Neural cell (in vitro differentiated cells): ENCODE data around the gene GMDS. TPM values are rescaled to one million over a fixed set of nuclear protein-coding genes. Genes with fewer than 3 reads are reported as not detected.

Experiments
- H2AFZ ChIP-seq: fragments of 200-600, 300-800 bp; sonication (generic), shearing (Covaris generic); 2 replicates; pipeline ENCODE4 v1.6.0; 2014; ENCODE audit warnings: low read depth, mild to moderate bottlenecking, antibody characterized with exemption, low read length, moderate library complexity
- H3F3A ChIP-seq: fragments of 200-600 bp; shearing (Covaris generic); 2 replicates; pipeline ENCODE4 v1.6.1; 2016; ENCODE audit warnings: mild to moderate bottlenecking, moderate library complexity, mixed read lengths, antibody characterized with exemption, low read length; ENCODE audit not compliant: insufficient read depth, poor library complexity, severe bottlenecking
- H3K27ac ChIP-seq: fragments of 200-600, 300-800 bp; sonication (generic), shearing (Covaris generic); 2 replicates; pipeline ENCODE4 v1.5.1; 2014; ENCODE audit warnings: mild to moderate bottlenecking, low read length, moderate library complexity
- H3K27me3 ChIP-seq: fragments of 300-800, 200-600 bp; sonication (generic), shearing (Covaris generic); 2 replicates; pipeline ENCODE4 v1.6.0; 2014; ENCODE audit warnings: mild to moderate bottlenecking, low read depth, low read length, moderate library complexity; ENCODE audit not compliant: insufficient read depth
- H3K36me3 ChIP-seq: fragments of 300-800, 200-600 bp; sonication (generic), shearing (Covaris generic); 2 replicates; pipeline ENCODE4 v1.5.1; 2014; ENCODE audit warnings: mild to moderate bottlenecking, antibody characterized with exemption, low read length, moderate library complexity; ENCODE audit not compliant: insufficient read depth
- H3K4me2 ChIP-seq: fragments of 300-800, 200-600 bp; sonication (generic), shearing (Covaris generic); 2 replicates; pipeline ENCODE4 v1.6.0; 2014; ENCODE audit warnings: mild to moderate bottlenecking, low read length
- H3K4me3 ChIP-seq: fragments of 300-800, 200-600 bp; sonication (generic), shearing (Covaris generic); 2 replicates; pipeline ENCODE4 v1.5.1; 2014; ENCODE audit warnings: mild to moderate bottlenecking, low read length, moderate library complexity
- H3K79me2 ChIP-seq: fragments of 200-600 bp; shearing (Covaris generic); replicated peaks from 2 replicates; pipeline ENCODE4 v1.6.0; 2014; ENCODE audit warnings: mild to moderate bottlenecking, low read length, moderate library complexity; ENCODE audit not compliant: insufficient read depth
- H3K9ac ChIP-seq: fragments of 300-800, 200-600 bp; sonication (generic), shearing (Covaris generic); 2 replicates; pipeline ENCODE4 v1.6.1; 2016; ENCODE audit warnings: mild to moderate bottlenecking, low read length, mixed read lengths
- H3K9me2 ChIP-seq: fragments of 200-600 bp; shearing (Covaris generic); 2 replicates; pipeline ENCODE4 v1.6.1; 2016; ENCODE audit warnings: mild to moderate bottlenecking, low read length, mixed read lengths; ENCODE audit not compliant: insufficient read depth
- H3K9me3 ChIP-seq: fragments of 200-600, 300-800 bp; sonication (generic), shearing (Covaris generic); 2 replicates; pipeline ENCODE4 v1.6.1; 2016; ENCODE audit warnings: mild to moderate bottlenecking, mixed run types, low read length, moderate library complexity, mixed read lengths
- H4K20me1 ChIP-seq: fragments of 200-600 bp; shearing (Covaris generic); 2 replicates; pipeline ENCODE4 v1.6.1; 2016; ENCODE audit warnings: mild to moderate bottlenecking, mixed run types; ENCODE audit not compliant: insufficient read depth
- EP300 ChIP-seq: fragments of 450-650 bp; conservative IDR thresholded peaks from 2 replicates; pipeline ENCODE4 v1.6.1; 2014; ENCODE audit warnings: antibody characterized with exemption, mild to moderate bottlenecking, moderate library complexity; ENCODE audit not compliant: poor library complexity, severe bottlenecking
- EZH2 ChIP-seq: fragments of 200-600, 300-800 bp; shearing (Covaris generic), sonication (generic); IDR thresholded peaks from 2 replicates; pipeline ENCODE4 v1.6.1; 2014; ENCODE audit warnings: antibody characterized with exemption, low read length, borderline replicate concordance, mild to moderate bottlenecking; ENCODE audit not compliant: insufficient read depth, poor library complexity, severe bottlenecking
- MXI1 ChIP-seq: fragments of 450-650 bp; conservative IDR thresholded peaks from 2 replicates; pipeline ENCODE4 v1.6.1; 2014; ENCODE audit warnings: antibody characterized with exemption, mild to moderate bottlenecking; ENCODE audit not compliant: poor library complexity, severe bottlenecking
- POLR2AphosphoS5 ChIP-seq: IDR thresholded peaks from 2 replicates; pipeline ENCODE4 v1.6.1; 2012
- RAD21 ChIP-seq: fragments of 450-650 bp; conservative IDR thresholded peaks from 2 replicates; pipeline ENCODE4 v1.6.1; 2014; ENCODE audit warnings: antibody characterized with exemption, mild to moderate bottlenecking, moderate library complexity
- SMC3 ChIP-seq: fragments of 450-650 bp; conservative IDR thresholded peaks from 2 replicates; pipeline ENCODE4 v1.6.1; 2014; ENCODE audit warnings: antibody characterized with exemption, mild to moderate bottlenecking, moderate library complexity; ENCODE audit not compliant: poor library complexity
- TAF1 ChIP-seq: IDR thresholded peaks from 2 replicates; pipeline ENCODE4 v1.6.1; 2012; ENCODE audit warnings: low read depth
- polyA plus RNA-seq: library from polyadenylated mRNA; depleted of rRNA; stranded (reverse); fragments of >200 nt; gene quantifications from 2 replicates; pipeline ENCODE4 v1.2.3, GENCODE V29; 2014
- TF ChIP-seq, protein P1 (sequence below): fragments of 450-650 bp; IDR thresholded peaks from 2 replicates; pipeline ENCODE4 v1.5.1; 2014; ENCODE audit warnings: antibody characterized with exemption, mild to moderate bottlenecking, moderate library complexity; ENCODE audit not compliant: poor library complexity, severe bottlenecking
- TF ChIP-seq, protein P2 (sequence below): IDR thresholded peaks from 2 replicates; pipeline ENCODE4 v1.6.1; 2012; ENCODE audit warnings: borderline replicate concordance

Gene GMDS
- polyA plus RNA-seq, 1 donor from 2014 or later = 11.4 TPM

DNA sequence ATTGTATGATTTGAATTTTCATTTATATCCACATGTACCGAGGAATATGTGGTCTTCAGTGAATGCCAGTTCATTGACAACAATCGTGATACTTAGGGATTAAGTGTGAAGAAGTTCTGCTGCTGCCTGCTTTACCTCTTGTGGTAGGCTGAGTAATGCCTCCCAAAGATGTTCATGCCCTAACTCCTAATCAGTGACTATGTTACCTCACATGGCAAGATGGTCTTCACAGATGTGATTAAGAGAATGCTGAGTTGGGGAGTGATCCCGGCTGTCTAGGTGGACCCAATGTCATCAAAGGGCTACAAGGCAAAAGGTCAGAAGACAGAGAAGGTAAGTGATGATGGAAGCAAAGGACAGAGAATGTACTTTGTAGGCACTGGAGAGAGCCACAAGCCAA lies 454.7 kb downstream of the GMDS start:
- no peaks in the 10 kb centered on the region for H3F3A ChIP-seq
- H3K4me3 ChIP-seq = no peak overlapping the region
- no peak overlapping the region for H3K27ac ChIP-seq
- H3K36me3 ChIP-seq = no peaks in the 10 kb centered on the region
- no peak overlapping the region for H2AFZ ChIP-seq
- no peaks in the 10 kb centered on the region for H4K20me1 ChIP-seq
- no peak overlapping the region for H3K4me2 ChIP-seq
- H3K9me2 ChIP-seq = no peaks in the 10 kb centered on the region
- no peak for TF ChIP-seq POLR2AphosphoS5
- no peak for TF ChIP-seq EP300
- no peak overlapping the region for H3K9ac ChIP-seq
- H3K9me3 ChIP-seq = no peaks in the 10 kb centered on the region
- no peaks in the 10 kb centered on the region for H3K27me3 ChIP-seq
- H3K79me2 ChIP-seq = no peaks in the 10 kb centered on the region

DNA sequence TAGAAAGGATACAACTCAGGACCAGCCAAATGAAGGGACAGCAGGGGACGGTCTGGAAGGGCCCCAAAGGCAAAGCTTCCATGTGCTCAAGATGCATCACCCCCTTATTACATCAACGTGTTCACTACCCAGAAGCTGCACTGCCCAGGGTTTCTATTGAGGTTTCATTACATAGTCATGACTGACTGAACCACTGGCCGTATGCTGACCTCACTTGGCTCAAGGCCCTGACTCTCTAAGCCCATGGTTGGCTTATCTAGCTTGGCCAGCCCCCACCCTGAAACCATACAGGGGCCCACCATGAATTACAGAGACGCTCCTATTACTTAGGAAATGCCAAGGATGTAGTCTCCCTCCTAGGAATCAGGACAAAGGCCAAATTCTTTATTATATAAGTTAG lies 456.3 kb downstream of the GMDS start:
- Histone ChIP-seq H3F3A (no peaks in the 10 kb centered on the region), H3K9me3 (no peaks in the 10 kb centered on the region), H3K36me3 (no peaks in the 10 kb centered on the region), H3K79me2 (no peaks in the 10 kb centered on the region), H3K27ac (no peak overlapping the region), H3K9ac (no peak overlapping the region), H4K20me1 (no peaks in the 10 kb centered on the region), H2AFZ (no peak overlapping the region), H3K4me2 (no peak overlapping the region), H3K27me3 (no peaks in the 10 kb centered on the region), H3K9me2 (no peaks in the 10 kb centered on the region), H3K4me3 (no peak overlapping the region)
- TF ChIP-seq EP300 = no peak
- TF ChIP-seq MXI1 = no peak
- TF ChIP-seq, protein P1, sequence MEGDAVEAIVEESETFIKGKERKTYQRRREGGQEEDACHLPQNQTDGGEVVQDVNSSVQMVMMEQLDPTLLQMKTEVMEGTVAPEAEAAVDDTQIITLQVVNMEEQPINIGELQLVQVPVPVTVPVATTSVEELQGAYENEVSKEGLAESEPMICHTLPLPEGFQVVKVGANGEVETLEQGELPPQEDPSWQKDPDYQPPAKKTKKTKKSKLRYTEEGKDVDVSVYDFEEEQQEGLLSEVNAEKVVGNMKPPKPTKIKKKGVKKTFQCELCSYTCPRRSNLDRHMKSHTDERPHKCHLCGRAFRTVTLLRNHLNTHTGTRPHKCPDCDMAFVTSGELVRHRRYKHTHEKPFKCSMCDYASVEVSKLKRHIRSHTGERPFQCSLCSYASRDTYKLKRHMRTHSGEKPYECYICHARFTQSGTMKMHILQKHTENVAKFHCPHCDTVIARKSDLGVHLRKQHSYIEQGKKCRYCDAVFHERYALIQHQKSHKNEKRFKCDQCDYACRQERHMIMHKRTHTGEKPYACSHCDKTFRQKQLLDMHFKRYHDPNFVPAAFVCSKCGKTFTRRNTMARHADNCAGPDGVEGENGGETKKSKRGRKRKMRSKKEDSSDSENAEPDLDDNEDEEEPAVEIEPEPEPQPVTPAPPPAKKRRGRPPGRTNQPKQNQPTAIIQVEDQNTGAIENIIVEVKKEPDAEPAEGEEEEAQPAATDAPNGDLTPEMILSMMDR = no peak
- no peak for TF ChIP-seq EZH2
- TF ChIP-seq TAF1 = no peak
- TF ChIP-seq POLR2AphosphoS5 = no peak
- TF ChIP-seq, protein P2, sequence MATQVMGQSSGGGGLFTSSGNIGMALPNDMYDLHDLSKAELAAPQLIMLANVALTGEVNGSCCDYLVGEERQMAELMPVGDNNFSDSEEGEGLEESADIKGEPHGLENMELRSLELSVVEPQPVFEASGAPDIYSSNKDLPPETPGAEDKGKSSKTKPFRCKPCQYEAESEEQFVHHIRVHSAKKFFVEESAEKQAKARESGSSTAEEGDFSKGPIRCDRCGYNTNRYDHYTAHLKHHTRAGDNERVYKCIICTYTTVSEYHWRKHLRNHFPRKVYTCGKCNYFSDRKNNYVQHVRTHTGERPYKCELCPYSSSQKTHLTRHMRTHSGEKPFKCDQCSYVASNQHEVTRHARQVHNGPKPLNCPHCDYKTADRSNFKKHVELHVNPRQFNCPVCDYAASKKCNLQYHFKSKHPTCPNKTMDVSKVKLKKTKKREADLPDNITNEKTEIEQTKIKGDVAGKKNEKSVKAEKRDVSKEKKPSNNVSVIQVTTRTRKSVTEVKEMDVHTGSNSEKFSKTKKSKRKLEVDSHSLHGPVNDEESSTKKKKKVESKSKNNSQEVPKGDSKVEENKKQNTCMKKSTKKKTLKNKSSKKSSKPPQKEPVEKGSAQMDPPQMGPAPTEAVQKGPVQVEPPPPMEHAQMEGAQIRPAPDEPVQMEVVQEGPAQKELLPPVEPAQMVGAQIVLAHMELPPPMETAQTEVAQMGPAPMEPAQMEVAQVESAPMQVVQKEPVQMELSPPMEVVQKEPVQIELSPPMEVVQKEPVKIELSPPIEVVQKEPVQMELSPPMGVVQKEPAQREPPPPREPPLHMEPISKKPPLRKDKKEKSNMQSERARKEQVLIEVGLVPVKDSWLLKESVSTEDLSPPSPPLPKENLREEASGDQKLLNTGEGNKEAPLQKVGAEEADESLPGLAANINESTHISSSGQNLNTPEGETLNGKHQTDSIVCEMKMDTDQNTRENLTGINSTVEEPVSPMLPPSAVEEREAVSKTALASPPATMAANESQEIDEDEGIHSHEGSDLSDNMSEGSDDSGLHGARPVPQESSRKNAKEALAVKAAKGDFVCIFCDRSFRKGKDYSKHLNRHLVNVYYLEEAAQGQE = no peak
- TF ChIP-seq SMC3 = no peak
- TF ChIP-seq RAD21 = no peak

DNA sequence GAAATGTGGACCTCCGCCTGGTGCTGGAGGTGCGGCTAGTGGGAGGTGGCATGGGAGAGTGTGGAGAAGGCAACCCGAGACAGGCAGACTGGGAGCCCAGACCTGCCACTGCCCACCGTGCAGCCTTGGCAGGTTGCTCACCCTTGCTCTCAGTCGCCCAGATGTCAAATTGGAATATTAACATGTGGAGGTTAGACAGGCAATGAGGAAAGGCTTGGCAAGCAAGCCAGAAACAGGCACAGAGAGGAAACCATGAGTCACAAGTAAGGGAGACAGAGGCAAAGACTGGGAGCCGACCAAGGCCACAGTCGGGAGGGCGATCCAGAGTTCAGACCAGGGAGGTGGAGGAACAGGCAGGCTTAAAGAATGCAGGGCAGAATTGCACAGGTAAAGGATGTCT lies 457.5 kb downstream of the GMDS start:
- H3K27ac ChIP-seq = no peak overlapping the region
- no peak overlapping the region for H2AFZ ChIP-seq
- H3K4me3 ChIP-seq = no peak overlapping the region
- TF ChIP-seq, protein P2 = no peak
- TF ChIP-seq RAD21 = no peak
- TF ChIP-seq, protein P1 = no peak
- no peak for TF ChIP-seq SMC3
- no peak for TF ChIP-seq POLR2AphosphoS5
- TF ChIP-seq EZH2 = no peak
- no peak for TF ChIP-seq MXI1
- TF ChIP-seq TAF1 = no peak
- no peak for TF ChIP-seq EP300
- no peak overlapping the region for H3K4me2 ChIP-seq
- no peaks in the 10 kb centered on the region for H3K36me3 ChIP-seq
- H3K9me2 ChIP-seq = no peaks in the 10 kb centered on the region
- H3K9ac ChIP-seq = no peak overlapping the region
- H3F3A ChIP-seq = no peaks in the 10 kb centered on the region
- no peaks in the 10 kb centered on the region for H3K9me3 ChIP-seq
- no peaks in the 10 kb centered on the region for H3K79me2 ChIP-seq
- no peaks in the 10 kb centered on the region for H3K27me3 ChIP-seq
- H4K20me1 ChIP-seq = no peaks in the 10 kb centered on the region
